Measurements from ENCODE around the gene ZNF488.

ZNF488 gene

DNA sequence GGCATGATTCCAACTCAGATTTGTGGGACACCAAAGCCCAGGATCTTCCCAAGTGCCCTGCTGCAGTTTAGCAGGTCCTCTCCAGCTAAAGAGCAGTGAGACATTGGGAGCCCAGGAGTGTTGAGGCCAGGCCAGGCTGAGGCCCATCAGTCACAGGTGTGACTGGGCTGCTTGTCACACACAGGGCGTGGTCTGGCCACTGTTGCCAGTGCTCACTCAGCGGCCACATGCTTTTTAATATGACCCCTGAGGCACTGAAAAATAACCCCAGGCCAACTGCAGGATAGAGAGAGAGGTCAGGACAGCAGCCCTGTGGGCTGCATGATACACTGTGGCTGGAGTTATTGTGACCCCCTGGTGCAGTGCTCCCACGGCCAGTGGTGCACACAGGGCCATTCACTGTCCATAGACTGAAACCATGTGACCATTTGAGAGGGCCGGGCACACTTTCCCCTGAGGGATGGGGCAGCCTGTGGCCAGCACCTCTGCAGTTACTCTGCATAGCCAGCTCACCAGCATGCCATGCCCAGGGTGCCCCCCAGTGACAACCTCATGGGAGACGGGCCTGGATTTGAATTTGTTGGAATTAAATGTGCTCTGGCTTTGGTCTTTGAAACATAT is 57.7 kb downstream of the ZNF488 start:
- DNase-seq = no peak

DNA sequence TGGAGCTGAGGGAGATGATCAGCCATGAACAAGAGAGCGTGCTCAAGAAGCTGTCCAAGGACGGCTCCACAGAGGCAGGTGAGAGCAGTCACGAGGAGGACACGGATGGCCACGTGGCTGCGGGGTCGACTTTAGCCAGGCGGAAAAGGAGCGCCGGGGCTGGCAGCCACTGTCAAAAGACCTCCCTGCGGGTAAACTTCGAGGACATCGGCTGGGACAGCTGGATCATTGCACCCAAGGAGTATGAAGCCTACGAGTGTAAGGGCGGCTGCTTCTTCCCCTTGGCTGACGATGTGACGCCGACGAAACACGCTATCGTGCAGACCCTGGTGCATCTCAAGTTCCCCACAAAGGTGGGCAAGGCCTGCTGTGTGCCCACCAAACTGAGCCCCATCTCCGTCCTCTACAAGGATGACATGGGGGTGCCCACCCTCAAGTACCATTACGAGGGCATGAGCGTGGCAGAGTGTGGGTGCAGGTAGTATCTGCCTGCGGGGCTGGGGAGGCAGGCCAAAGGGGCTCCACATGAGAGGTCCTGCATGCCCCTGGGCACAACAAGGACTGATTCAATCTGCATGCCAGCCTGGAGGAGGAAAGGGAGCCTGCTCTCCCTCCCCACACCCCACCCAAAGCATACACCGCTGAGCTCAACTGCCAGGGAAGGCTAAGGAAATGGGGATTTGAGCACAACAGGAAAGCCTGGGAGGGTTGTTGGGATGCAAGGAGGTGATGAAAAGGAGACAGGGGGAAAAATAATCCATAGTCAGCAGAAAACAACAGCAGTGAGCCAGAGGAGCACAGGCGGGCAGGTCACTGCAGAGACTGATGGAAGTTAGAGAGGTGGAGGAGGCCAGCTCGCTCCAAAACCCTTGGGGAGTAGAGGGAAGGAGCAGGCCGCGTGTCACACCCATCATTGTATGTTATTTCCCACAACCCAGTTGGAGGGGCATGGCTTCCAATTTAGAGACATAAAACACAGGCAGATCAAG is 58.5 kb downstream of the ZNF488 start:
- no peak for DNase-seq

DNA sequence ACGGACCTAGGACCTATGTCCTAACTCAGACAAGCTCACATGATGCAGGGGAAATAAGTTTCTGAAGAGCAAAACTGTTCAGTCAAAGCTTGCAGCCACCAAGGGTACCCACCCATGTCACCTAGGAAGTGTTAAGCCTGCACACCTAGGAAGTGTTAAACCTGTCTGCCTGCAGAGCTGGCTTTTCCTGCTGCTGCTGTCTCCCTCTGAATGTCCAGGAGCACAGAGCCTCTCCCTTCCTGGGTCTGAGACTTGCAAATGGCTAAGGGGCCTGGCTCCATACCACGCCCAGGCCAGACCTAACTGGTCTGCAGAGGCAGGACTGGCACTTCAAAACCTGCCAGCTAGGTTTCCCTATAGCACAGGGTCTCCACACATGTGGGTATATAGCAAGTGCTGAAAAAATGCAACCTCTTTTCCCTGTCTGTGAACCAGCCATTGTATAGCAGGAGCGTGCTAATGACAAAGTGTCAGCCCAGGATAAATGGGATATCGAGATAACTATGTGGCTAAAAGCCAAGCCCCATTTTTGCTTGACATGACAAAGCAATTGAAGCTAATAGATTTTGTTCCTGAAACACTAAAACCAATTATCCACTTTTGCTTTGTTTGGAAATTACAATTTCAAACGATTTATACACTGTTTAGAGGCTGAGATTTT is 60.3 kb downstream of the ZNF488 start:
- DNase-seq = no peak

DNA sequence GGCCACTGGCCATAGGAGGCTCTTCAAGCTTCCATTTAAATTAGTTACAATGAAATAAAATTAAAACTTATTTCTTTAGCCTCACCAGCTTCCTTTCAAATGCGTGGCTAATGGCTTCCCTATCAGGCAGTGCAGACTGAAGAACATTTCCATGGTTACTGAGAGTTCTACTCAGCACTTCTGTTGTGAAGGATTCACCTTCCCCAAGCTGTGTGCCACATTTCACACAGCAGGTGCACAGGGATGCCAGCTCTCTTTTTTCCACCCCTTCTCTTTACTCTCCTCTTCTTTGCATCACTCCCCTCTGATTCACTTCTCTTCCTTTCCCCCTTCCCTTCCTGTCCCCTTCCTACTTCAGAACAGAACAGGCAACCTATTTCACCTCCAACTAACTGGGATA is 61.0 kb downstream of the ZNF488 start:
- DNase-seq = no peak

DNA sequence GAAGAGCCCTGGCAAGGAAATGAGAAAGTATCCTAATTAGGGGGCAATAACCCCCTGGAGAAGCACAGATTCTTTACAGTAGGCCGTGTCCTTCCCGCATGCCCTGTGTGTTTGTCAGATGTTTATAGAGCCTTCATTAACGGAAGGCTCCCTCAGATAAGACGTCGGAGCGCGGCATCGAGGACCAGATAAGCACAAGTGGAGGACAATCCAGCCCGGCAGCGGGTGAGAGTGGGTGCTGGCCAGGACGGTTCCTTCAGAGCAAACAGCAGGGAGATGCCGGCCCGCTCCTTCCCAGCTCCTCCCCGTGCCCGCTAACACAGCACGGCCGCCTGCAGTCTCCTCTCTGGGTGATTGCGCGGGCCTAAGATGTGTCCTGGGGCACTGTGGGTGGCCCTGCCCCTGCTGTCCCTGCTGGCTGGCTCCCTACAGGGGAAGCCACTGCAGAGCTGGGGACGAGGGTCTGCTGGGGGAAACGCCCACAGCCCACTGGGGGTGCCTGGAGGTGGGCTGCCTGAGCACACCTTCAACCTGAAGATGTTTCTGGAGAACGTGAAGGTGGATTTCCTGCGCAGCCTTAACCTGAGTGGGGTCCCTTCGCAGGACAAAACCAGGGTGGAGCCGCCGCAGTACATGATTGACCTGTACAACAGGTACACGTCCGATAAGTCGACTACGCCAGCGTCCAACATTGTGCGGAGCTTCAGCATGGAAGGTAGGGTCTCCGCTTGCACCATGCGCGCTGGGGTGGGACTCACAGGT is 61.6 kb downstream of the ZNF488 start, which contains the start of gene GDF2:
Gene GDF2 (plus strand): TSS at position 155 of the 762 bp plus-strand sequence. CDS start 215 bp downstream, at position 370.
- DNase-seq = no peak

DNA sequence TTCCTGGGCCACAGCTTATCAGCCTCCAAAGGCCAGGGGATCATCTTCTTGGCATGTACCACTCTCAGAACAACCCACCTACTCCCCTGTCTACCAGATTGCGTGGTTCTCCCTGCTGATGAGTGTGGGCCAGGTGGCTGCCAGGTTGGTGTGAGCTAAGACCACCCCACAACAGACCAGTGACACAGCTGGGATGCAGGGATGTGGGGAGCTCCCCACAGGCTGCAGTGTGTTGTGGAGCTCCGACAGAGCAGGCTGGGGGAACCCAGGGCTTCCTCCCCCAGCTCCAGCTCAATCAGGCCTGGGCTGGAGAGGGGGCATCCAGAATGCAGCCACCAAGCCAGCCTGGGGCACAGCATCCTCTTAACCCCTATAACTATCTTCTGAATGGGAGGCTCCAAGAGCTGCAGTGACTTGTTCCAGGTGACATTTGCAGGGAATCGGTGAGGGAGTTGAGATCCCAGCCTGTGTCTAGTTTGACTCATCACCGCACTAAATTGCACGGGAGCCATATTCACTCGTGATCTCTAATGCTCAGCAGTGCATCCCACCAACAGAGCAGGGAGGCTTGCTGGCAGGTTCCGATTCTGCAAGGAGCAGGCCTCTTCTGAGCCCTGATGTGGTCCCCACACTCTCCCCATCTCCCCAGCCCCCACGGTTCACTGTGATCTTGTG is 62.4 kb downstream of the ZNF488 start:
- DNase-seq = no peak

DNA sequence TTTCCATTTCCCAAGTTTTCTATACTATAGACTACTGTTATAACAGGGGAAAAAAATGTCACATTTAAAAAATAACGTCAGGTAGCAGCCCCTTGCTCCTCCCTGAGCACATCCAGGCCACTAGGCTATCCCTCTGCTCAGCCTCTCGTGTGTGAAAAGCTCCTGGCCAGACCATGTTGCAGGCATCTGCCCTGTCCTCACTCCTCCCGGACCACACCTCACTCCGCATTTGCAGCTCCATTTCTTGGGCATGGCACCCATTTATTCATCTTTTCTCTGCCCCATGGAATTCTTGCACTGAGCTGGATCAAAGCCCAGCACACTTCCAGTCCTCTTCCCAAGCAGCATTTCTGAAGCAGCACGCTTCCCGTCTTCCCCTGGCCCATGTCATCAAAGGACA is 63.3 kb downstream of the ZNF488 start:
- no peak for DNase-seq

DNA sequence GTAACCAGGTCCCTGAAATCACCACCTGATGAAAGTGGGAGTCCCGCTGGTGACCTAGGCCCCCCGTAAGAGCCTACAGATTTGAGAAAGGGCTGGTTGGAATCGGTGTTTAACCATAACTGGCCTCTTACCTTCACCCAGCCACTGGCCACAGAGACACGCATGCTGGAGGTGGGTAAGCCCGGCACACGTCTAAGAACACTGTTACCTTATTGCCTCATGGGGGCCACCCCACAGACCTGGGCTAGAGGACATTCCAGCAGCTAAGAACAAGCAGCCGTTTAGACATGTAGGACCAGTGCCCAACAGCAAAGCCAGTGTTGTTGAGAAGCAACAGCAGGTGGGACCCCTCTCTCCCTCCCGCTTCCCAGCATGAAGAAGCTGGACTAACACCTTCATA is 64.3 kb downstream of the ZNF488 start:
- DNase-seq = no peak

DNA sequence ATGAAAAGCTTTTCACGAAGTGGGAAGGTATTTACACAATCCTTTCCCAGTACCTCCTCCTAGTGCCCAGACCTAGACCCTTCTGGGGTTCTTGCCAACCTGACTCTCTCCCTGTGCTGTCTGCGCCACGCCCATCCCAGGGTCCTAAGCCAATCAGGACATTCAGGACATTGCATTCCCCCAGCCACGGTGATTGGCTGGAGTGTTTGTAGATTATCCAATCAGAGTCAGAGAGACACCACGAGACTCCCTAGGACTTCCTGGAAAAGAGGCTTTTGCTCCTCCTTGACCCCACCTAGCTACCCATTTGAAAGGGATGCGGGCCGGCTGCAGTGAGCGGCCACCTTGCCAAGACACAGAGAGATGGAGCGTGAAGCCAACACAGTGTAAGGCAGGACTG is 65.4 kb downstream of the ZNF488 start:
- no peak for DNase-seq

DNA sequence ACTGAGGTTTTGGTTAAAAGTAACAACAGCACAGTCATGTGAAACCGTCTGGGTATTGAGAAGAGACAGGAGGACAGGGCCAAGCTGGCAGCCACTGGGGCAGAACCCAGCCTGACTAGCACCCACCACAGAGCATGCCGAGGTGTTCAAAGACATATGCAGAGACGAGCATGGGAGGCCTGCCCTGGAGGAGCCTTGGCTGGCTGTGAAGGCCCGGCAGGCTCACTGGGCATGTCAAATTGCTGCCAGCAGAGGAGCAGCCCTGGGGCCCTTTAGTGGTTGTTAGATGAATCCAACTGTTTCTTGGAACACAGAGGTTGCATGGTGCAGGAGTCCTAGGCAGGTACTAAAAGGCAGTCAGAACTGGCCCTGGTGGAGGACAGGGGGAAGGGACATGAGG is 66.8 kb downstream of the ZNF488 start:
- DNase-seq = no peak

DNA sequence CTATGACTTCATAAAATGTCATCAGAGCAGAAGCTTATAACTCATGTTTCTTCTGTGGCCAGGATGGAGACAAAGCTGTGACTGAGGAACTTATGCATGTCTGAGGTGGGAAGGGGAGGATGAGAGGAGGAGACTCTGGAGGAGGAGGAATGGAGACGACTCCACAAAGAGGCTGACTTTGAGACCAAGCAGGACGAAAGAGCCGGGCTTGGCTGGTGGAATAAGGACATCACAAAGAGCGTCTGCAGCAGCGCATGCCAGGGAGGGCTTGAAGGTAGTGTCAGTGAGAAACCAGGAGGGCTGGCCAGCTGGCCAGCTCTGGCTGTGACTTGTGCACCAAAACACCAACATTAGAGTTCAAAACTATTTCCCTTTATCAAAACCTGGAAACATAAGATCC is 68.0 kb downstream of the ZNF488 start:
- DNase-seq = no peak
